ENCODE data around the gene ADRM1.

GRCh38 chr20:62282877-62283503, 19.8 kb upstream of the ADRM1 start:
- TF ChIP-seq CTCF (conservative IDR thresholded peaks at IDR 0.05; ENCODE audit: low read length) (no peak), EZH2phosphoT487 (IDR thresholded peaks at IDR 0.05; ENCODE audit: borderline replicate concordance, low read depth, low read length) (no peak)

Data from OCI-LY7 (cell line).